ENCODE measurements around the gene PDE10A. TPM values are rescaled to one million over a fixed set of nuclear protein-coding genes. Genes with fewer than 3 reads are reported as not detected.

Gene PDE10A
- total RNA-seq, 1 donor = 12.7 TPM

GRCh38 chr6:165640806-165641205 lies 22.2 kb downstream of the PDE10A start:
- TF ChIP-seq, protein P1, sequence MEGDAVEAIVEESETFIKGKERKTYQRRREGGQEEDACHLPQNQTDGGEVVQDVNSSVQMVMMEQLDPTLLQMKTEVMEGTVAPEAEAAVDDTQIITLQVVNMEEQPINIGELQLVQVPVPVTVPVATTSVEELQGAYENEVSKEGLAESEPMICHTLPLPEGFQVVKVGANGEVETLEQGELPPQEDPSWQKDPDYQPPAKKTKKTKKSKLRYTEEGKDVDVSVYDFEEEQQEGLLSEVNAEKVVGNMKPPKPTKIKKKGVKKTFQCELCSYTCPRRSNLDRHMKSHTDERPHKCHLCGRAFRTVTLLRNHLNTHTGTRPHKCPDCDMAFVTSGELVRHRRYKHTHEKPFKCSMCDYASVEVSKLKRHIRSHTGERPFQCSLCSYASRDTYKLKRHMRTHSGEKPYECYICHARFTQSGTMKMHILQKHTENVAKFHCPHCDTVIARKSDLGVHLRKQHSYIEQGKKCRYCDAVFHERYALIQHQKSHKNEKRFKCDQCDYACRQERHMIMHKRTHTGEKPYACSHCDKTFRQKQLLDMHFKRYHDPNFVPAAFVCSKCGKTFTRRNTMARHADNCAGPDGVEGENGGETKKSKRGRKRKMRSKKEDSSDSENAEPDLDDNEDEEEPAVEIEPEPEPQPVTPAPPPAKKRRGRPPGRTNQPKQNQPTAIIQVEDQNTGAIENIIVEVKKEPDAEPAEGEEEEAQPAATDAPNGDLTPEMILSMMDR (IDR thresholded peaks at IDR 0.05; ENCODE audit: insufficient read depth, low read length) = no peak
- no peak for DNase-seq (ENCODE audit: low read depth)
- H3K4me3 ChIP-seq (ENCODE audit: low read depth, low read length) = no peak overlapping the region

GRCh38 chr6:165638530-165638929 lies 24.5 kb downstream of the PDE10A start:
- no peak for DNase-seq (ENCODE audit: low read depth)
- TF ChIP-seq, protein P1 (IDR thresholded peaks at IDR 0.05; ENCODE audit: insufficient read depth, low read length) = no peak
- no peak overlapping the region for H3K4me3 ChIP-seq (ENCODE audit: low read depth, low read length)

- no peak overlapping the region for H3K4me3 ChIP-seq (ENCODE audit: low read depth, low read length)
- no peak for DNase-seq (ENCODE audit: low read depth)
- TF ChIP-seq, protein P1 (IDR thresholded peaks at IDR 0.05; ENCODE audit: insufficient read depth, low read length) = no peak
Measured at GRCh38 chr6:165637586-165637985, 25.5 kb downstream of the PDE10A start.

DNA sequence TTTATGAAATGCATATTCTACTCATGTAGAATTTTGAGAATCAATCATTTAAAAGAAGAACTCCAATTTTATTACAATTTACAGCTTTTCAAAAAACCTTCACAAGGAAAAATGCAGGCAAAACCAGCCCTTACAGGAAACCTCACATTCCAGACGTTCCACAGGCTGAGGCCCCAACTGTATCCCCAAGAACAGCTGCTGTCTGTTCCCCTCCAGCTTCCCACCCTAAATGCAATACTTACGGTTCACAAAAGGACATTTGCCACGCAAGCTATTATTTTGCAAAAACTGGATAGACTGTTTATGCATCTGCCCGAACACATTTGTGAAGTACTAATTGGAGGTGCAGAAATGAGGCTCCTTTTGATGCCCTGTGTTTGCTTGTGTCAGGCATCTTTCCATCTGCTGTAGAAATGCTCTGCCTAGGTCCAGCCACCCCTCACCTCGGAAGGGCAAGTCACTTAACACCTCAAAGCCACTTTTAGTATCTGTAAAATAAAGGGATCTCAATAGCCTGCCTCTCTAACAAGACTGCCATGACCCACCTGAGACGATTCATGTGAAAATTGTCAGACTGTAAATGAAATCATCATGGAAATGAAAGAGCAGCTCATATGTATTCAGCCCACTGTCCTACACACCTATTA lies 26.5 kb downstream of the PDE10A start:
- no peak overlapping the region for H3K4me3 ChIP-seq (ENCODE audit: low read depth, low read length)
- peak; percentile 54 for DNase-seq (ENCODE audit: low read depth)
- TF ChIP-seq, protein P1 (IDR thresholded peaks at IDR 0.05; ENCODE audit: insufficient read depth, low read length) = no peak

GRCh38 chr6:165635965-165636364 lies 27.1 kb downstream of the PDE10A start:
- TF ChIP-seq, protein P1 (IDR thresholded peaks at IDR 0.05; ENCODE audit: insufficient read depth, low read length) = no peak
- no peak overlapping the region for H3K4me3 ChIP-seq (ENCODE audit: low read depth, low read length)
- DNase-seq (ENCODE audit: low read depth) = no peak

GRCh38 chr6:165634101-165634880 lies 28.8 kb downstream of the PDE10A start:
- no peak overlapping the region for H3K4me3 ChIP-seq (ENCODE audit: low read depth, low read length)
- TF ChIP-seq, protein P1 (IDR thresholded peaks at IDR 0.05; ENCODE audit: insufficient read depth, low read length) = no peak
- no peak for DNase-seq (ENCODE audit: low read depth)

All from fibroblast of the aortic adventitia (primary cell).